Measurements from ENCODE around the gene SEPSECS.

Gene SEPSECS

DNA sequence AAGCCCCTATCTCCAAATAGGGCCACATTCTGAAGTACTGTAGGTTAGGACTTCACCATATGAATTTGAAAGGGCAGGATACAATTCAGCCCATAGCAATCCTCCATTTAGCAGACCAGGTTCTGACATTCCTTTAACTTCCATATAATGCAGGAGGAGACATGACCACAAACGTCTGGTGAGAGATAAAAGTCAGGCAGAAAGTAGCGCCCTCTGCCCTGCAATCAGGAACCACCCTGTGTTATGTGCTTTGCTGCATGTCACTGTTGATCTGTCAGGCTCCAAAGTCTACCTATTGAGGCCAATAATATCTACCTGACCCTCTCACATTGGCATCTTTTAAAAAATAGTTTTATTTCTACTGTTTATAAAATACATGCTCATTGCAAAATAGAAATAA lies 30.2 kb upstream of the SEPSECS start:
- TF ChIP-seq YY1 (IDR thresholded peaks at IDR 0.05; ENCODE audit: low read depth) (no peak), TEAD4 (IDR thresholded peaks at IDR 0.05) (no peak), NFIC (IDR thresholded peaks at IDR 0.05) (no peak), EGR1 (IDR thresholded peaks at IDR 0.05) (no peak), CEBPB (IDR thresholded peaks at IDR 0.05) (no peak), RAD21 (IDR thresholded peaks at IDR 0.05; ENCODE audit: low read depth) (no peak), CREB1 (IDR thresholded peaks at IDR 0.05; ENCODE audit: low read depth) (no peak), ZBTB7A (IDR thresholded peaks at IDR 0.05; ENCODE audit: low read depth) (no peak), EP300 (IDR thresholded peaks at IDR 0.05; ENCODE audit: borderline replicate concordance) (no peak), TCF12 (IDR thresholded peaks at IDR 0.05; ENCODE audit: low read depth) (no peak), TAF1 (IDR thresholded peaks at IDR 0.05; ENCODE audit: low read depth) (no peak), FOXM1 (IDR thresholded peaks at IDR 0.05; ENCODE audit: borderline replicate concordance, low read depth) (no peak)
- TF ChIP-seq, protein P1, sequence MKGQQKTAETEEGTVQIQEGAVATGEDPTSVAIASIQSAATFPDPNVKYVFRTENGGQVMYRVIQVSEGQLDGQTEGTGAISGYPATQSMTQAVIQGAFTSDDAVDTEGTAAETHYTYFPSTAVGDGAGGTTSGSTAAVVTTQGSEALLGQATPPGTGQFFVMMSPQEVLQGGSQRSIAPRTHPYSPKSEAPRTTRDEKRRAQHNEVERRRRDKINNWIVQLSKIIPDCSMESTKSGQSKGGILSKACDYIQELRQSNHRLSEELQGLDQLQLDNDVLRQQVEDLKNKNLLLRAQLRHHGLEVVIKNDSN (IDR thresholded peaks at IDR 0.05), result no peak
- TF ChIP-seq, protein P2, sequence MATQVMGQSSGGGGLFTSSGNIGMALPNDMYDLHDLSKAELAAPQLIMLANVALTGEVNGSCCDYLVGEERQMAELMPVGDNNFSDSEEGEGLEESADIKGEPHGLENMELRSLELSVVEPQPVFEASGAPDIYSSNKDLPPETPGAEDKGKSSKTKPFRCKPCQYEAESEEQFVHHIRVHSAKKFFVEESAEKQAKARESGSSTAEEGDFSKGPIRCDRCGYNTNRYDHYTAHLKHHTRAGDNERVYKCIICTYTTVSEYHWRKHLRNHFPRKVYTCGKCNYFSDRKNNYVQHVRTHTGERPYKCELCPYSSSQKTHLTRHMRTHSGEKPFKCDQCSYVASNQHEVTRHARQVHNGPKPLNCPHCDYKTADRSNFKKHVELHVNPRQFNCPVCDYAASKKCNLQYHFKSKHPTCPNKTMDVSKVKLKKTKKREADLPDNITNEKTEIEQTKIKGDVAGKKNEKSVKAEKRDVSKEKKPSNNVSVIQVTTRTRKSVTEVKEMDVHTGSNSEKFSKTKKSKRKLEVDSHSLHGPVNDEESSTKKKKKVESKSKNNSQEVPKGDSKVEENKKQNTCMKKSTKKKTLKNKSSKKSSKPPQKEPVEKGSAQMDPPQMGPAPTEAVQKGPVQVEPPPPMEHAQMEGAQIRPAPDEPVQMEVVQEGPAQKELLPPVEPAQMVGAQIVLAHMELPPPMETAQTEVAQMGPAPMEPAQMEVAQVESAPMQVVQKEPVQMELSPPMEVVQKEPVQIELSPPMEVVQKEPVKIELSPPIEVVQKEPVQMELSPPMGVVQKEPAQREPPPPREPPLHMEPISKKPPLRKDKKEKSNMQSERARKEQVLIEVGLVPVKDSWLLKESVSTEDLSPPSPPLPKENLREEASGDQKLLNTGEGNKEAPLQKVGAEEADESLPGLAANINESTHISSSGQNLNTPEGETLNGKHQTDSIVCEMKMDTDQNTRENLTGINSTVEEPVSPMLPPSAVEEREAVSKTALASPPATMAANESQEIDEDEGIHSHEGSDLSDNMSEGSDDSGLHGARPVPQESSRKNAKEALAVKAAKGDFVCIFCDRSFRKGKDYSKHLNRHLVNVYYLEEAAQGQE (IDR thresholded peaks at IDR 0.05; ENCODE audit: low read depth), result no peak
- TF ChIP-seq, protein P3, sequence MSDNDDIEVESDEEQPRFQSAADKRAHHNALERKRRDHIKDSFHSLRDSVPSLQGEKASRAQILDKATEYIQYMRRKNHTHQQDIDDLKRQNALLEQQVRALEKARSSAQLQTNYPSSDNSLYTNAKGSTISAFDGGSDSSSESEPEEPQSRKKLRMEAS (IDR thresholded peaks at IDR 0.05), result no peak

DNA sequence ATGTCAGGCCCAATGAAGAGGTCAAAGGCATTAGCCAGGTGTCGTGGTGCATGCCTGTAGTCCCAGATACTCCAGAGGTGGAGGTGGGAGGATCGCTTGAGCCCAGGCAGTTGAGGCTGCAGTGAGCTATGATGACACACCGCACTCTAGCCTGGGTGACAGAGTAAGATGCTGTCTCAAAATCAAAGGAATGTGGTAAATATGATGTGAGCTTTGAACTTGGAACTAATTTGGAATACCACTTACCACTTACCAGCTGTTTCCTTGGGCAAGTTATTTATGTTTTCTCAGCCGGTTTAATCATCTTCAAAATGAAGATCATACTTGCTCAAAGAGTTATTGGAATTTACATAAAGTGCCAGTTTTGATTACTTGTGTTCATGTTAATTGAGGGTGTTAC lies 23.8 kb upstream of the SEPSECS start:
- no peak for TF ChIP-seq EP300 (IDR thresholded peaks at IDR 0.05; ENCODE audit: borderline replicate concordance)
- no peak for TF ChIP-seq FOXM1 (IDR thresholded peaks at IDR 0.05; ENCODE audit: borderline replicate concordance, low read depth)
- TF ChIP-seq TEAD4 (IDR thresholded peaks at IDR 0.05), result no peak
- TF ChIP-seq CREB1 (IDR thresholded peaks at IDR 0.05; ENCODE audit: low read depth), result no peak
- no peak for TF ChIP-seq YY1 (IDR thresholded peaks at IDR 0.05; ENCODE audit: low read depth)
- TF ChIP-seq, protein P1 (IDR thresholded peaks at IDR 0.05), result no peak
- no peak for TF ChIP-seq ZBTB7A (IDR thresholded peaks at IDR 0.05; ENCODE audit: low read depth)
- no peak for TF ChIP-seq NFIC (IDR thresholded peaks at IDR 0.05)
- TF ChIP-seq, protein P3 (IDR thresholded peaks at IDR 0.05), result no peak
- TF ChIP-seq, protein P2 (IDR thresholded peaks at IDR 0.05; ENCODE audit: low read depth), result no peak
- no peak for TF ChIP-seq TAF1 (IDR thresholded peaks at IDR 0.05; ENCODE audit: low read depth)
- no peak for TF ChIP-seq CEBPB (IDR thresholded peaks at IDR 0.05)
- TF ChIP-seq TCF12 (IDR thresholded peaks at IDR 0.05; ENCODE audit: low read depth), result no peak
- TF ChIP-seq EGR1 (IDR thresholded peaks at IDR 0.05), result no peak
- TF ChIP-seq RAD21 (IDR thresholded peaks at IDR 0.05; ENCODE audit: low read depth), result no peak

DNA sequence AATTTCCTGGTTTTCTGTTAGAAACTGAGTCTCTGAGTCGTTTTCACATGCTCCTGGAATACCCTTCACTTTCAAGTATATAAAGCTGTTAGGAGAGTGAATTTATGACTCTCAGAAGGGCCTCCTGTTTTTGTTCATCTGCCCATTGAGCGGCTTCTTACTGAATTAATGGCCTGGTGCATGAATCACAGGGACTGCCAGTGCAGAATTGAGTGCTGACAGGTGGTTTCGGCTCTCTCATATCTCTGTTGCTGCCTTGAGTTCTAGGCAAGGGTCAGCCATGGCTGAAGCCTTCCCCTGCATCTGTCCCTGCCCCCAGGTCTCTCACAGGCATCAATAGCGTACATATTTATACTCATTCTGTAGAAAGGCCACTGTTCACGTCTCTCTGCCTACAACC lies 22.7 kb upstream of the SEPSECS start:
- TF ChIP-seq, protein P1 (IDR thresholded peaks at IDR 0.05), result no peak
- TF ChIP-seq TAF1 (IDR thresholded peaks at IDR 0.05; ENCODE audit: low read depth) (no peak), RAD21 (IDR thresholded peaks at IDR 0.05; ENCODE audit: low read depth) (no peak), EGR1 (IDR thresholded peaks at IDR 0.05) (no peak), TEAD4 (IDR thresholded peaks at IDR 0.05) (no peak), YY1 (IDR thresholded peaks at IDR 0.05; ENCODE audit: low read depth) (no peak), FOXM1 (IDR thresholded peaks at IDR 0.05; ENCODE audit: borderline replicate concordance, low read depth) (no peak), TCF12 (IDR thresholded peaks at IDR 0.05; ENCODE audit: low read depth) (no peak), ZBTB7A (IDR thresholded peaks at IDR 0.05; ENCODE audit: low read depth) (no peak), EP300 (IDR thresholded peaks at IDR 0.05; ENCODE audit: borderline replicate concordance) (no peak), CREB1 (IDR thresholded peaks at IDR 0.05; ENCODE audit: low read depth) (no peak)
- TF ChIP-seq, protein P3 (IDR thresholded peaks at IDR 0.05), result no peak
- TF ChIP-seq, protein P2 (IDR thresholded peaks at IDR 0.05; ENCODE audit: low read depth), result no peak
